HG03280 (cell line): ENCODE data around the gene IL24.
"Not testable (repeated sequence)": the region's sequence is repeated elsewhere in the genome, so short reads cannot be mapped to it uniquely, and the experiment has no call there.

Experiments used
- ATAC-seq: cut with Tn5 transposase; IDR thresholded peaks from one replicate; pipeline ENCODE4 v1.9.1; 2021; ENCODE audit warnings: mild to moderate bottlenecking, moderate library complexity; ENCODE audit not compliant: unreplicated experiment

Gene IL24

GRCh38 chr1:206923961-206924557, 26.8 kb downstream of the IL24 start:
- not testable (repeated sequence) for ATAC-seq

DNA sequence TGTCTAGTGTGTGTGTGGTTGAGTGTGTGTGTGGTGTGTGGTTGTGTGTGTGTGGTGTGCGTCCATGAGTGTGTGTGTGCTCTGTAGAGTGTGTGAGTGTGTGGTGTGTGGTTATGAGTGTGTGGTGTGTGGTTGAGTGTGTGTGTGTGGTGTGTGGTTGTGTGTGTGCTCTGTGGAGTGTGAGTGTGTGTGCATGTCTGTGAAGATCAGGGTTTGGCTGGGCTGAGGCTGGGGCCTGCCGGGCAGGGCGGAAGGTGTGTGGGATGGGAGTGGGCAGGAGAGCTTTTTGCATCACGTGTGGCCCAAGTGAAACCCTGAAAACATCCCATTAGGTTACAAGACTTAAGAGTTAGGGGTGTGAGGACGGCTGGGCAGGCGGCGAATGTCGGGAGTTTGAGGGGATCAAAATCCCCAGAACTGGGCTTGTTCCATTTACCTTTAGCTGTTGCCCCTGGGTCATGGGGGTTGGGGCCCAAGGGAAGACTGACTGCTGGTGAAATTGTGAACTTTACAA, 27.4 kb downstream of the IL24 start:
- peak; percentile 15 for ATAC-seq

GRCh38 chr1:206925106-206925736, 28.0 kb downstream of the IL24 start:
- peak; percentile 59 for ATAC-seq

GRCh38 chr1:206926286-206926685, 29.0 kb downstream of the IL24 start:
- no peak for ATAC-seq

- no peak for ATAC-seq
Measured at GRCh38 chr1:206929524-206929923, 32.3 kb downstream of the IL24 start.

- ATAC-seq = peak; percentile 52
Measured at GRCh38 chr1:206930210-206930798, 33.1 kb downstream of the IL24 start.

DNA sequence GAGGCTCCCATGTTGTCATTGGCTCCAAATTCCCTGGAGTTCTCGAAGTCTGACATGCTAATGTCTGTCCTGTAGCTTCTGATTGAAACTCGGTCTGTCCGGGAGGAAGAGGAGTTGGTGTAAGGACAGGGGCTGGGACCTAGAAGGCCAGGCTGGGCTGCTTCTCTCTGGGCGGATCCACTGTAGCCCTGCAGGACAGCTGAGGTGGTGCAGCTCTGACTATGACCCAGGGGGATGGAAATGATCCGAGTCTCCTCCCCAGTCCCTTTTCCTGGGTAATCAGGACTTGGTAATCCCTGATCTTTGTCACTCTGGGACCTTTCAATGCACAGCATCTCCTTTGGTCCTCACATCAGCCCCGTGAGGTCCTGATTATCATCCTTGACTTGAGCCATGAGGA, 34.5 kb downstream of the IL24 start:
- no peak for ATAC-seq

DNA sequence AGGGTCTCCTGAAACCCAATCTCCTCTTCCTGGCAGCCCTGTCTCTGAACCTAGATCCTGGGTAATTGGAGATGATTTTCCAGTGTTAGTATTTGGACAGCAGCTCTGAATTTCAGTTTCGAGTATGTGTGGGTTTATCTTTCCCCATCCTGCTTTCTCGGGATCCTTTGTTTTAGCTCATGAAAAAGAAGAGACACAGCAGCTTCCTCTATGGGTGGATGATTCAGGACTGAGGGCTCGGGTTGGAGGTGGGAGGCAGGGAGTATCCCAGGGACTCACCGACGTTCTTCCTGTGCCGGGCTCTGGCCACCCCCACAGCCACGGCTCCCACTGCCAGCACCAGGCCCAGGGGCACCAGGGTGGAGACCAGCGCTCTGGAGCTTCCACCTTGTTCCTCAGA, 34.9 kb downstream of the IL24 start:
- ATAC-seq = no peak

- no peak for ATAC-seq
Measured at GRCh38 chr1:206933333-206933945, 36.2 kb downstream of the IL24 start.

DNA sequence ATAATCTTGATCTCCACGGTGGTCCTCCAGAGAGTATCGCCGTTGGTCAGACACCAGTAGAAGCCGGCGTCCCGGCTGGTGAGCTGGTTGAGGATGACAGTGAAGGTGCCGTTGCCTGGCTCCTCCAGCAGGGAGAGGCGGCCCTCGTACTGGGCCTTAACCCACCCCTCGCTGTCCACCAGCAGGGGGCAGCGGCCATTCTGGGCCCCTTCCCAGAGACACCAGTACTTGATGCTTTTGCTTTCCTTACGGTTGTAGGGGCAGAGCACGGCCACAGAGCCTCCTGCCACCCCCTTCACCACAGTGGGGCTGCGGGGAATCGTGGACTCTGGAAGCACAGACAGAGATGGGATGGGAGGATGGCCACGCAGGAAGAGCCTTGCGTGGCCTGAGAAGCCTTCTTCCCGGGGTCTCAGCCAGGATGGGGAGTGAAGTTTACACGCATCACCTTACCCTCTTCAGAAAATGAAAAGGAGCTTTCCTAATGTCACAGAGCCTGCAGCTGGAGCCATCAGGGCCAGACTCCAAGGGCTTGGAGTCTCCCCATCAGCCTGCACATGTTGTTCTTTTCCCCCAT, 38.3 kb downstream of the IL24 start:
- no peak for ATAC-seq

- no peak for ATAC-seq
Measured at GRCh38 chr1:206937425-206937824, 40.2 kb downstream of the IL24 start.

DNA sequence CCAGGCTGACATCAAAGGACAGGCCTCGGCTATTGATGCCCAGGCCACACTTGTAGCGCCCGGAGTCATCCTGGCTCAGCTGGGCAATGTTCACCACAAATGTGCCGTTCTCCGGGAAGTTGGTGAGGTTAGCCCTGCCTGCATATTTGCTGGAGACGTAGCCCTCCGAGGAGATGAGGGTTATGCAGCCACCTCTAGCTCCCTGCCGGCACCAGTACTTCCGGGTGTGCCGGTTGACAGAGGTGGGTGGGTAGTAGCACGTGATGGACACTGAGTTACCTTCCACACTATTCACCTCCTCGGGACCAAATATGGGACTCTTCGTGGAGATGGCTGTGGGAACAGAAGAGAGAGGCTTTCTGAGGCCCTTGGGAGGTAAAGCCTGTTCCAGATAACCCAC, 41.9 kb downstream of the IL24 start:
- ATAC-seq = no peak

DNA sequence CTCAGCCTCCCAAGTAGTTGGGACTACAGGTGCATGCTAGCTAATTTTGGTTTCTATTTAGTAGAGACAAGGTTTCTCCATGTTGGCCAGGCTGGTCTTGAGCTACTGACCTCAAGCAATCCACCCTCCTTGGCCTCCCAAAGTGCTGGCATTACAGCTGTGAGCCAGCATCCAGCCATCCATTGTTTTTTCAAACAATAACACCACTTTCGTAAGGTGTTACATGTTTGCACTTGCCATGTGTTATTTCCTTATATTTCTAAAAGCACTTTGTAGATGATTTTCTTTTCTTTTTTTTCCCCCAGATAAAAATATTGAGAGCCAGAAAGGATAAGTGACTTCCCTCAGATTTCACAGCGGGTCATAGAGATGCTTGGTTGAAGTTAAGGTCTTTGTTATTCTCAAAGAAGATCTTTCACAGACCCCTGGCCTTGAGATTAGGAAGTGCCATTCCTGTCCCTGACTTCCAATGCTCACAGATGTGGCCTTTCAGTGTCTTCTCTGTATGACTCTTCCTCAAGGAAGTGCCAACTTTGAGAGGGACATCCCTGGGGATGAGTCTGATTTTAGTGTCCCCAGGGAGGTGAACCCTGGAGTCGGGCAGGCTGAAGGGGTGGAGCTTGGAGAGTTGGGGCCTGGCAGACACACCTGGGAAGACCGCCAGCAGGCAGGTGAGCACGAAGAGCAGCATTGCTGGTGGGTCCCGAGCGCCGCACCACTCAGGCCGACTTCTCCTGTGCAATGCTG, 42.8 kb downstream of the IL24 start:
- ATAC-seq = no peak

DNA sequence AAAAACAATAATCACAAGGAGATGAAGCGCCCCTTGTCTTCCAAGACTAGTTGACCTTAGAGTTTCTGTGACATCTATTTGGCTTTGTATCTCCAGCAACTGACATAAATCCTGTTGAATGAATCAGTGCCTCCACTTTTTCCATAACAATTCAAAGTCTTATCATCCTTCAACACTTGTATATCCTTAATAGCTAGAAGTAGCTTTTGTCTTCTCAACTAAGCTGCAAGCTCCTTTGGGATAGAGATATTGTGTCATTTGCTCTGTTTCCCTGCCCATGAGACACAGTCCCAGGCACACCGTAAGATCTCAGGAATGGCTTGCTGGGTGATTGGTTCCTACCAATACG, 43.3 kb downstream of the IL24 start:
- no peak for ATAC-seq

DNA sequence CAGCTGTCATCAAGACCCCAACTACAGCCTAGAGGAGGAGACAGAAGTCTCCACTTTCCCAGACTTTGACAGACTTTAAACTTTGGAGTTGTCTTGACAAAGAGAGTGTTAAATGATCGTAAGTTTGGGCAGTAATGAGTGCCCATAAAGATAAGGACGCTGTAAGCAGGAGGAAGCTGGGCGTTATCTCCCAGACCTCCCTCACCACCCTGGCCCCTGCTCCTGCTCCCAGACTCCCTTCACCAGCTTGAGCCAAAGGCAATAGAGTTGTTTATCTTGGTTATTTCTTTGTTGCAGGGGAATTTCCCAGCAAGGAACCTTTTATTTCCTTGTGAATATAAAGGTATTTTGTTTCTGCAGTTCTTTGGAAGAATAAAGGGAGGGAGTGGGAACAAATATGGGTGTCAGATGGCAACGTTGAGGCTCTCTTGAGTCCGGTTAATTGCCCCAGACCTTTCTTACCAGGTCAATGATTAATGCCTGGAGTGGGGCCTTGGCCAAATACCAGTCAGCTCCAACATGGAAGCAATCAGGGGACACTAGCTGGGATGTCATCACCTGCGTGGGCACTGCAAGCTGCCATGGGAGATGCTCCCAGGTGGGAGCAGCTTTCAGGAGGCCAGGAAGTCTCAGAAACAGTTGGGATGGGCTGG, 44.6 kb downstream of the IL24 start:
- ATAC-seq = no peak

DNA sequence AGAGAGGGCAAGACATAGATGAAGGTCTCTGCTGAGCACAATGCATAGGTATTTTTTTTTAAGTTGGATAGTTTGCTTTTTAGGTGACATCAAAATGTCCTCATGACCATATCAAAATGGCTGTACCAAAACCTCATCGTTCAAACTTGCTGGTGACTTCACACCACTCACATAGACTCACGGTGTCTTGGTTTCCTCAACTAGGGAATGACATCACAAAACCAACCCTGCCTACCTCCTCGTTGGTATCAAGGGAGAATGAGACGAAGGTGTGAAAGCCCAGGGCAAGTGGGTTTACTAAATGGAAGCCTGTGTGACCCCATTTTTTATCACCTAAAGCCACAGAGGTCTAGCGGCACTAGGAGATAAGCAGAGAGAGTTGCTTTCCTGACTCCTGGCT, 47.5 kb downstream of the IL24 start:
- no peak for ATAC-seq

GRCh38 chr1:206945779-206946178, 48.5 kb downstream of the IL24 start:
- no peak for ATAC-seq

DNA sequence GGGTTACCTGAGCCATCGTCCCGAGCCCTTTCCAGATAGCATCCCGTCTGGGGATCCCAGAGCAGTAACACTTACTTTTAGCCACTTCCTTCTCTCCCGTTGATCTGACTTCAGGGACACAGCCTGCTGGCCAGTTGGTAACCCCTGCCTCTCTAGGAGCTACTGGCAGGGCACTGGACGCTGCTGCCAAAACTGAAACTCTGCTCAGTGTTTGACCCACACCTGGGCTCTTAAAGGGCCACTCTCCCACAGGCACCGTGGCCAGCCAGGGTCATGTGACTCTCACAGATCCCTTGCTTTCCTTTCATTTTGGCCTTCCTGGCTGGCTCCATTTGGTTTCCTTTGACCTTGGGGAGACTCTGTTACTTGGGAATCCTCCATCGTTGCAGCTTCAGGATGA, 49.0 kb downstream of the IL24 start, which contains the start of gene PIGR:
Gene PIGR (minus strand): TSS at position 206 of the 400 bp plus-strand sequence. CDS start 5,935 bp downstream, outside the sequence.
- no peak for ATAC-seq

DNA sequence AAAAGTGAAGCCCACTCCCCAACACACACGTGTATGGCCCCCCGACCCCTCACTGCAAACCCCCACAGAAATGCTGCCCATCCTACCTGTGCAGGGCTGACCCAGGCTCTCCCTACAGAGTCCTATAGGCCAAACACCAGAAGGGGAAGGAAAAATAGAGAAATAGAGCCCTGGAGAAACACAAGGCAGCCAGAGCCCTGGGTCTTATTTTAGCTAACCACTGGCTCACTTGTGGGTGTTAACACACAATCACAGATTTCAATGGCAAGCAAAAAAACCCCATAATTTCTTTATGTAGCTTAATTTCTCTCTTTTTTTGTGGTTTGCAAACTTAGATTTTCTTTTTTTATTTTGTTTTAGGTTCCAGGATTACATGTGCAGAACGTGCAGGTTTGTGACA, 50.0 kb downstream of the IL24 start:
- ATAC-seq = no peak

DNA sequence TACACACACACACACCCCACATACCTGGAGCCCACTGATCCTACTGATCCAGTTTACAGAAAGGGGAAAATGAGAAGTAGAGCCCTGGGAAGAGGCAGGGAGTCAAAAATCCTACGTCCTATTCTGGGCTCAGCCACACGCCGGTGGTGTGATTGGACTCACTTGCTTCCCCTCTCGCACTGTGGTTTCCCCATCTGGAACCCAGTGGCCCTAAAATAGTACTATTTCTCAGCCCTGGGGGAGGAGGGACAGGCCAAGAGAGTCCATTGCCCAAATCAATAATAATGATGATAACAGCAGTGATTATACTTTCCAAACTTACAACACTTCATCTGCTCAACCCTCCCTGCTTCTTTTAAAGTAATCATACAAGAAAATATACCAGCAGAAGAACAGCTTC, 52.0 kb downstream of the IL24 start:
- ATAC-seq = no peak
